GM12878 (cell line): Measurements from ENCODE around the gene TUBB1.
A peak's percentile ranks its signal among the peaks of the same experiment; 100 is the strongest.

Experiments used
- BRCA1 ChIP-seq: IDR thresholded peaks from 2 replicates; pipeline ENCODE4 v1.6.1; 2011; ENCODE audit warnings: low read depth, low read length, improper control_type of control experiment
- CTCF ChIP-seq, 3 experiments: IDR thresholded peaks in 2 of 3; conservative IDR thresholded peaks in 1 of 3; 2 replicates each; pipeline ENCODE4 v1.5.1; 2011; ENCODE audit warnings: low read depth in 3 of 3, low read length in 3 of 3, mild to moderate bottlenecking in 3 of 3, control low read depth in 2 of 3, moderate library complexity in 2 of 3, inconsistent platforms in 1 of 3, mixed read lengths in 1 of 3; ENCODE audit not compliant: control insufficient read depth in 2 of 3, insufficient read depth in 1 of 3; ENCODE audit errors: extremely low read depth in 1 of 3
- EP300 ChIP-seq, 2 experiments: fragments of 150-350 bp in 1 of 2; IDR thresholded peaks; 2 replicates each; pipeline ENCODE4 v1.6.1; 2011 to 2012; ENCODE audit warnings: low read depth in 2 of 2, low read length in 2 of 2, borderline replicate concordance in 1 of 2, improper control_type of control experiment in 1 of 2, inconsistent platforms in 1 of 2; ENCODE audit not compliant: control insufficient read depth in 1 of 2
- IRF3 ChIP-seq: fragments of 450-650 bp; IDR thresholded peaks from 2 replicates; pipeline ENCODE4 v1.6.1; 2014; ENCODE audit warnings: mild to moderate bottlenecking
- IRF5 ChIP-seq: fragments of 450-650 bp; IDR thresholded peaks from 2 replicates; pipeline ENCODE4 v1.6.1; 2017; ENCODE audit warnings: borderline replicate concordance
- JUND ChIP-seq: IDR thresholded peaks from 2 replicates; pipeline ENCODE4 v1.6.1; 2012; ENCODE audit warnings: low read depth, mild to moderate bottlenecking, low read length, improper control_type of control experiment, moderate library complexity
- MTA2 ChIP-seq: fragments of 450-650 bp; IDR thresholded peaks from 2 replicates; pipeline ENCODE4 v1.6.1; 2016; ENCODE audit warnings: low read depth, mild to moderate bottlenecking, moderate library complexity
- PBX3 ChIP-seq: IDR thresholded peaks from 2 replicates; pipeline ENCODE4 v1.6.1; 2011; ENCODE audit warnings: mild to moderate bottlenecking, low read depth, low read length, moderate library complexity; ENCODE audit not compliant: insufficient replicate concordance
- POLR2A ChIP-seq: IDR thresholded peaks from 2 replicates; pipeline ENCODE4 v1.6.1; 2011; ENCODE audit warnings: low read depth, mild to moderate bottlenecking, low read length
- POLR2AphosphoS5 ChIP-seq: IDR thresholded peaks from 2 replicates; pipeline ENCODE4 v1.6.1; 2011; ENCODE audit warnings: mild to moderate bottlenecking, low read length, inconsistent platforms
- RAD21 ChIP-seq: IDR thresholded peaks from 2 replicates; pipeline ENCODE4 v1.6.1; 2011; ENCODE audit warnings: mild to moderate bottlenecking, low read depth, low read length, moderate library complexity; ENCODE audit not compliant: insufficient read depth
- TARDBP ChIP-seq: IDR thresholded peaks from 2 replicates; pipeline ENCODE4 v1.6.1; 2016; ENCODE audit warnings: borderline replicate concordance
- USF2 ChIP-seq: IDR thresholded peaks from 2 replicates; pipeline ENCODE4 v1.6.1; 2011; ENCODE audit warnings: low read depth, low read length, improper control_type of control experiment, borderline replicate concordance
- ZBTB33 ChIP-seq: fragments of 450-650 bp; IDR thresholded peaks from 2 replicates; pipeline ENCODE4 v1.6.1; 2017; ENCODE audit warnings: mild to moderate bottlenecking

GRCh38 chr20:58998656-58999055, 20.6 kb upstream of the TUBB1 start:
- TF ChIP-seq TARDBP (no peak), POLR2A (peak; percentile 49; the same call in 1 of the 2 replicates), CTCF (IDR thresholded peaks at IDR 0.05 in 2 of 3, conservative IDR thresholded peaks at IDR 0.05 in 1 of 3; ENCODE audit: control insufficient read depth in 2 of 3, extremely low read depth in 1 of 3, insufficient read depth in 1 of 3, low read depth in 3 of 3, low read length in 3 of 3) (no peak), EP300 (IDR thresholded peaks at IDR 0.05; ENCODE audit: borderline replicate concordance in 1 of 2, control insufficient read depth in 1 of 2, low read depth in 2 of 2, low read length in 2 of 2) (no peak), POLR2AphosphoS5 (peak; percentile 24; the same call in 1 of the 2 replicates), USF2 (no peak), PBX3 (peak; percentile 17), IRF5 (no peak), RAD21 (no peak), ZBTB33 (no peak), JUND (no peak), BRCA1 (no peak), IRF3 (no peak), MTA2 (no peak)
